RWPE1 (cell line): ENCODE results near the gene LMO2.

Experiments
- CTCF ChIA-PET: fragments of 350-600 bp; sonication (Branson Sonifier 250); formaldehyde crosslinking; extraction: SDS; loops from one replicate; lab custom pipeline; 2021; lab: Yijun Ruan, JAX
- POLR2A ChIA-PET: fragments of 400-600 bp; formaldehyde crosslinking; extraction: SDS; loops from one replicate; lab custom pipeline; 2020; ENCODE audit warnings: antibody characterized with exemption; ENCODE audit not compliant: low non-redundant PET; lab: Yijun Ruan, JAX
- DNase-seq: peaks from one replicate; pipeline ENCODE4 v3.0.0; 2012; ENCODE audit warnings: low spot score
- H3K27ac ChIP-seq: fragments of 450-650 bp; 2 replicates; pipeline ENCODE4 v1.5.1; 2017
- TF ChIP-seq, protein P1 (sequence below): fragments of 450-650 bp; conservative IDR thresholded peaks from 2 replicates; pipeline ENCODE4 v1.5.1; 2017; ENCODE audit warnings: low read depth, mild to moderate bottlenecking

LMO2 gene

DNA sequence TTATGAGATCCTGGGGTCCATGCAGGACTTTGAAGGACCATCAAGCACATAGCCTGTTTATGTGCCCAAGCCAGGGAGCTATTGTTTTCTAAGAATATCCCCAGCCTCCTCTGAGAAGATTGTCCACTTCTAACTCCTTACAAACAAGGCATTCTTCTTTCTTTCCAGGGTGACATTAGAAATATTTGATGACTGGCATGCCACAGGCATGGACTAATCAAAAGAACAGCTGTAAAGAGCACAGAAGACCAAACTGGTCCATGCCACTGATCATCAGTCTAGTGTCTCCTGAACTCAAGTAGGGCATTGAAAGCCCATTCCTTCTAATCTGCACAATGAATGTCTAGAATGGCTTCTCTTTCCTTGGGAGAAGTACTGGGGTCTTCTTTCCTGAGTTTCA is 24.9 kb upstream of the LMO2 start:
- ChIA-PET POLR2A (no interaction called here), CTCF (no interaction called here)
- no peak overlapping the region for H3K27ac ChIP-seq
- TF ChIP-seq, protein P1, sequence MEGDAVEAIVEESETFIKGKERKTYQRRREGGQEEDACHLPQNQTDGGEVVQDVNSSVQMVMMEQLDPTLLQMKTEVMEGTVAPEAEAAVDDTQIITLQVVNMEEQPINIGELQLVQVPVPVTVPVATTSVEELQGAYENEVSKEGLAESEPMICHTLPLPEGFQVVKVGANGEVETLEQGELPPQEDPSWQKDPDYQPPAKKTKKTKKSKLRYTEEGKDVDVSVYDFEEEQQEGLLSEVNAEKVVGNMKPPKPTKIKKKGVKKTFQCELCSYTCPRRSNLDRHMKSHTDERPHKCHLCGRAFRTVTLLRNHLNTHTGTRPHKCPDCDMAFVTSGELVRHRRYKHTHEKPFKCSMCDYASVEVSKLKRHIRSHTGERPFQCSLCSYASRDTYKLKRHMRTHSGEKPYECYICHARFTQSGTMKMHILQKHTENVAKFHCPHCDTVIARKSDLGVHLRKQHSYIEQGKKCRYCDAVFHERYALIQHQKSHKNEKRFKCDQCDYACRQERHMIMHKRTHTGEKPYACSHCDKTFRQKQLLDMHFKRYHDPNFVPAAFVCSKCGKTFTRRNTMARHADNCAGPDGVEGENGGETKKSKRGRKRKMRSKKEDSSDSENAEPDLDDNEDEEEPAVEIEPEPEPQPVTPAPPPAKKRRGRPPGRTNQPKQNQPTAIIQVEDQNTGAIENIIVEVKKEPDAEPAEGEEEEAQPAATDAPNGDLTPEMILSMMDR: no peak
- no peak for DNase-seq

- CTCF ChIA-PET: interaction anchor here (0.8 kb wide), 1 partner anchor 56 kb away, joined by 3 read pairs; no protein-coding TSS in a partner anchor
- no peak for DNase-seq
- TF ChIP-seq, protein P1: no peak
- POLR2A ChIA-PET: no interaction called here
- no peak overlapping the region for H3K27ac ChIP-seq
These were observed 23.6 kb upstream of the LMO2 start for GRCh38 chr11:33915526-33915925.

- DNase-seq: no peak
- H3K27ac ChIP-seq: no peak overlapping the region
- POLR2A ChIA-PET: interaction anchor here (0.7 kb wide), 1 partner anchor 735 kb away, joined by 5 read pairs; no protein-coding TSS in a partner anchor
- CTCF ChIA-PET: no interaction called here
- TF ChIP-seq, protein P1: no peak
These were observed 22.1 kb upstream of the LMO2 start for GRCh38 chr11:33913991-33914390.

DNA sequence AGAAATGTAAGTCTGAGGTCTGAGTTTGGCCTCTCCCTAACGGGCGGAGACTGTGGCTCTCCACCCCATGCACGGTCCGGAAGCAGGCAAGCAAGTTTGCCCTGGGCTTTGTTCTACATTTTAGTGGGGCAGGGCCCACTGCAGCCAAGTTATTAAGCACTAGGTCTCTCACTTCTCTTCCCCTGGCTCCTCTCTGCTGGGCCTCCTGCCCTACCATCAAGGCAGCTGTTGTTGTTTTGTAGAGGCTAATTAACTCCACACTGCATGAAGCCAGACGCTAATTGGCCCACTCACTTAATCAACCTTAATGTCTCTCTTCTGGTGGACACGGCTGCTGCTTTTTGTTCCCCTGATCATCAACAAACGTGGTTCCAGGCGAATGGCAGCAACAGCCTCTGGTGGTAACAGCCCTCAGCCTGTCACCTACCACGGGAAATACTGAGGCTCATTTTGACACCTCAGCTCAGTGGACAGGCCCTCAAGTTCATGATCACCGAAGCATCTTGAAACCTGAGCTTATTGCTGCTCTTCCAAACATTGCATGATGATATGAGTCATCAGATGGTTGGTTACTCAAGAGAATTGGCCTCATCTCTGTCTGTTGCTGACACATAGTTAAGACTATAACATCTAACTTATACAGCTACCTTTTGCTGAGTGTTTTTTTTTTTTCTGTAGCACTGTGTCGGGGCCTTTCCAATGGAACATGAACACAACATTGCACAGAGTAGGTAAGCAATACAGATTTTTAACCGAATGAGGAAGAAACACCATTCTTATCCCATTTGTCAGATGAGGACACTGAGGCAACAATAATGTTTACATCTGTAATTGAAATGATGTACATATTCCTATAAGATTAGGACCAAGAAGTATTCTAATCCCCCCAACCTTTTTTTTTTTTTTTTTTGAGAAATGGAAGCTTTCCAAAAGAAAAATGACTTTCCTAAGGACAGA is 20.8 kb upstream of the LMO2 start:
- CTCF ChIA-PET: interaction anchor here (0.6 to 1.5 kb wide), 3 partner anchors 54 to 115 kb away, joined by 3 to 5 read pairs (median 3); no protein-coding TSS in a partner anchor
- TF ChIP-seq, protein P1: no peak
- POLR2A ChIA-PET: interaction anchor here (0.5 kb wide), 1 partner anchor 134 kb away, joined by 3 read pairs; no protein-coding TSS in a partner anchor
- H3K27ac ChIP-seq: peak overlapping the region; percentile 71
- DNase-seq: peak; percentile 79

- H3K27ac ChIP-seq: no peak overlapping the region
- POLR2A ChIA-PET: no interaction called here
- CTCF ChIA-PET: no interaction called here
These were observed 19.1 kb upstream of the LMO2 start for GRCh38 chr11:33910958-33911339.

GRCh38 chr11:33910296-33910957 is 18.6 kb upstream of the LMO2 start:
- TF ChIP-seq, protein P1: no peak
- ChIA-PET CTCF (no interaction called here), POLR2A (no interaction called here)
- H3K27ac ChIP-seq: no peak overlapping the region
- no peak for DNase-seq

More at GRCh38 chr11:33910958-33911339, 19.1 kb upstream of the LMO2 start:
- TF ChIP-seq, protein P1: no peak
- DNase-seq: no peak
